K562 (cell line): Measurements from ENCODE around the gene LRRC71. TPM values are rescaled to one million over a fixed set of nuclear protein-coding genes. Genes with fewer than 3 reads are reported as not detected.
A peak's percentile ranks its signal among the peaks of the same experiment; 100 is the strongest.

Experiments
- ATF7 ChIP-seq: fragments of 450-650 bp; IDR thresholded peaks from 2 replicates; pipeline ENCODE4 v1.7.1; 2014; ENCODE audit warnings: mild to moderate bottlenecking, moderate library complexity
- GTF2F1 ChIP-seq: IDR thresholded peaks from 2 replicates; pipeline ENCODE4 v1.6.1; 2011; ENCODE audit warnings: low read depth, low read length, improper control_type of control experiment
- HDAC2 ChIP-seq: fragments of 450-650 bp; IDR thresholded peaks from 2 replicates; pipeline ENCODE4 v1.6.1; 2016; ENCODE audit warnings: mild to moderate bottlenecking
- MIER1 ChIP-seq: fragments of 450-650 bp; IDR thresholded peaks from 2 replicates; pipeline ENCODE4 v1.6.1; 2016; ENCODE audit warnings: antibody characterized with exemption, mild to moderate bottlenecking, low read depth
- NR2C1 ChIP-seq, 2 experiments: fragments of 450-650 bp; IDR thresholded peaks; 2 replicates each; pipeline ENCODE4 v1.6.1; 2017; ENCODE audit warnings: mild to moderate bottlenecking in 2 of 2, antibody characterized with exemption in 1 of 2, inconsistent platforms in 1 of 2, missing compliant biosample characterization in 1 of 2, missing genetic modification characterization in 1 of 2
- RB1 ChIP-seq: fragments of 450-650 bp; IDR thresholded peaks from 2 replicates; pipeline ENCODE4 v1.6.1; 2017; ENCODE audit warnings: low read depth, mild to moderate bottlenecking
- SMC3 ChIP-seq: conservative IDR thresholded peaks from 2 replicates; pipeline ENCODE4 v1.6.1; 2011; ENCODE audit warnings: low read depth, low read length, improper control_type of control experiment; ENCODE audit not compliant: insufficient read depth
- TCF7 ChIP-seq: sonication (generic); IDR thresholded peaks from 2 replicates; pipeline ENCODE4 v1.6.1; 2016; ENCODE audit warnings: antibody characterized with exemption, borderline replicate concordance
- THRAP3 ChIP-seq: fragments of 450-650 bp; IDR thresholded peaks from 2 replicates; pipeline ENCODE4 v1.6.1; 2016; ENCODE audit warnings: mild to moderate bottlenecking, inconsistent platforms, borderline replicate concordance
- ZNF24 ChIP-seq: fragments of 450-650 bp; IDR thresholded peaks from 2 replicates; pipeline ENCODE4 v1.6.1; 2016
- ZZZ3 ChIP-seq: fragments of 450-650 bp; IDR thresholded peaks from 2 replicates; pipeline ENCODE4 v1.6.1; 2016; ENCODE audit warnings: antibody characterized with exemption, mild to moderate bottlenecking, moderate library complexity
- polyA plus RNA-seq, 8 experiments: library from polyadenylated mRNA; depleted of rRNA in 4 of 8; stranded (reverse) in 5 of 8; unstranded in 3 of 8; fragments of >200 nt; fragmentation: Nextera tagmentation in 2 of 8; fragmentation: Illumina TruSeq in 1 of 8; extraction: Ambion mirVana in 2 of 8; extraction: Trizol in 1 of 8; gene quantifications; 2 replicates each; pipeline versions ENCODE4 v1.2.1 to v1.2.3, GENCODE V29; 2011 to 2014; ENCODE audit warnings: inconsistent platforms in 1 of 8, missing spikeins in 1 of 8
- total RNA-seq, 7 experiments: library from RNA; depleted of rRNA in 6 of 7; stranded (reverse); fragments of >200 nt in 6 of 7; fragmentation: Illumina TruSeq in 2 of 7; extraction: Trizol in 2 of 7; gene quantifications; 2 replicates each; pipeline versions ENCODE4 v1.2.1 to v1.2.3, GENCODE V29; 2011 to 2021; ENCODE audit warnings: low replicate concordance in 1 of 7
- TF ChIP-seq, protein P1 (sequence below), 2 experiments: fragments of 450-650 bp; formaldehyde crosslinking in 1 of 2; IDR thresholded peaks; 2 replicates each; pipeline versions ENCODE4 v1.4.0 to v1.6.1; 2014 to 2020; ENCODE audit warnings: mild to moderate bottlenecking in 2 of 2, borderline replicate concordance in 1 of 2, low read depth in 1 of 2
- TF ChIP-seq, protein P2 (sequence below): IDR thresholded peaks from 2 replicates; pipeline ENCODE4 v1.6.1; 2014; ENCODE audit warnings: antibody characterized with exemption
- TF ChIP-seq, protein P3 (sequence below), 2 experiments: fragments of 250-450 bp in 1 of 2; fragments of 450-650 bp in 1 of 2; sonication (Bioruptor Pico) in 1 of 2; IDR thresholded peaks; 2 replicates each; pipeline versions ENCODE4 v1.6.1 to v1.8.0; 2016 to 2021; ENCODE audit warnings: mild to moderate bottlenecking in 2 of 2, moderate library complexity in 2 of 2, missing compliant biosample characterization in 1 of 2, missing genetic modification characterization in 1 of 2
- TF ChIP-seq, protein P4 (sequence below), 2 experiments: fragments of 450-650 bp; IDR thresholded peaks; 2 replicates each; pipeline ENCODE4 v1.6.1; 2016

LRRC71 gene
- total and polyA plus RNA-seq, 9 of the 15 experiments (the other 6 are each of a cell fraction or from before 2014, with no cell fraction given) = 0.06 to 1.2 (median 0.51) TPM; not detected in 1

DNA sequence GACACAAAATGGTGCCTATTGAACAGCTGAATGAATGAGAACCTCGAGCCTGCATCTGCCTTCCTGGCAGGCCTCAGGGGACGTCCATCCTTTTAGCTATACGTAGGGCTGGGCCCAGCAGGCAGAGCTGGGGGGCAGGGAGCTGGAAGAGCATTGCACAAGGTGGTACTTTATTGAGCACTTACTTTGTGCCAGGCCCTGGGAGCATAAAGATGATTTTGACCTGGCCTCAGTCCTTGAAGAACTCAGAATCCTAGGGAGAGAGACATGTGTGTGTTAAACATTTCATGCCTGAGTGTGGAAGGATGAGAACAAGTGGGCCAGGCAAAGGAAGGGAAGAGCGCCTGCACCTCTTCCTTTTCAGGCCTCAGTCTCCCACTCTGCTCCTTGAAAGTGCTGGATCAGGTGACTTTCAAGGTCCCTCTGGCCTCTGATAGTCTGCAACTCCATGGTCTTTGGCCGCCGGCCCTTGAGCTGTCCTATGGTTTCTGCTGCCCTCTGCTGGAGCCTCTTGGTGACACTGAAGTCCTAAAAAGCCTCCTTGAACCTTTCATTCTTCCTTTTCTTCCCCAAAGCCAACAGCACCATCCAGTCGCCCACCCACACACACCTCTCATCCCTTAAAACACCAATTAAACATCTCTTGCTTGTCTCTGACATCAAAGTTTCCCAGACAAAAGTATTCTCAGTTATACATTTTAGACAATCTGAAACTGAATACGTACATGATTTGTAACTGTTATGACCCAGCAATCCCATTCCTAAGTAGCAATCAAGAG lies 30.4 kb upstream of the LRRC71 start (continued):
- TF ChIP-seq, protein P1, sequence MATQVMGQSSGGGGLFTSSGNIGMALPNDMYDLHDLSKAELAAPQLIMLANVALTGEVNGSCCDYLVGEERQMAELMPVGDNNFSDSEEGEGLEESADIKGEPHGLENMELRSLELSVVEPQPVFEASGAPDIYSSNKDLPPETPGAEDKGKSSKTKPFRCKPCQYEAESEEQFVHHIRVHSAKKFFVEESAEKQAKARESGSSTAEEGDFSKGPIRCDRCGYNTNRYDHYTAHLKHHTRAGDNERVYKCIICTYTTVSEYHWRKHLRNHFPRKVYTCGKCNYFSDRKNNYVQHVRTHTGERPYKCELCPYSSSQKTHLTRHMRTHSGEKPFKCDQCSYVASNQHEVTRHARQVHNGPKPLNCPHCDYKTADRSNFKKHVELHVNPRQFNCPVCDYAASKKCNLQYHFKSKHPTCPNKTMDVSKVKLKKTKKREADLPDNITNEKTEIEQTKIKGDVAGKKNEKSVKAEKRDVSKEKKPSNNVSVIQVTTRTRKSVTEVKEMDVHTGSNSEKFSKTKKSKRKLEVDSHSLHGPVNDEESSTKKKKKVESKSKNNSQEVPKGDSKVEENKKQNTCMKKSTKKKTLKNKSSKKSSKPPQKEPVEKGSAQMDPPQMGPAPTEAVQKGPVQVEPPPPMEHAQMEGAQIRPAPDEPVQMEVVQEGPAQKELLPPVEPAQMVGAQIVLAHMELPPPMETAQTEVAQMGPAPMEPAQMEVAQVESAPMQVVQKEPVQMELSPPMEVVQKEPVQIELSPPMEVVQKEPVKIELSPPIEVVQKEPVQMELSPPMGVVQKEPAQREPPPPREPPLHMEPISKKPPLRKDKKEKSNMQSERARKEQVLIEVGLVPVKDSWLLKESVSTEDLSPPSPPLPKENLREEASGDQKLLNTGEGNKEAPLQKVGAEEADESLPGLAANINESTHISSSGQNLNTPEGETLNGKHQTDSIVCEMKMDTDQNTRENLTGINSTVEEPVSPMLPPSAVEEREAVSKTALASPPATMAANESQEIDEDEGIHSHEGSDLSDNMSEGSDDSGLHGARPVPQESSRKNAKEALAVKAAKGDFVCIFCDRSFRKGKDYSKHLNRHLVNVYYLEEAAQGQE (IDR thresholded peaks at IDR 0.05; ENCODE audit: borderline replicate concordance) = peak; percentile 93
- TF ChIP-seq, protein P1 (CRISPR knock-in tag; IDR thresholded peaks at IDR 0.05; ENCODE audit: low read depth) = no peak
- TF ChIP-seq, protein P2, sequence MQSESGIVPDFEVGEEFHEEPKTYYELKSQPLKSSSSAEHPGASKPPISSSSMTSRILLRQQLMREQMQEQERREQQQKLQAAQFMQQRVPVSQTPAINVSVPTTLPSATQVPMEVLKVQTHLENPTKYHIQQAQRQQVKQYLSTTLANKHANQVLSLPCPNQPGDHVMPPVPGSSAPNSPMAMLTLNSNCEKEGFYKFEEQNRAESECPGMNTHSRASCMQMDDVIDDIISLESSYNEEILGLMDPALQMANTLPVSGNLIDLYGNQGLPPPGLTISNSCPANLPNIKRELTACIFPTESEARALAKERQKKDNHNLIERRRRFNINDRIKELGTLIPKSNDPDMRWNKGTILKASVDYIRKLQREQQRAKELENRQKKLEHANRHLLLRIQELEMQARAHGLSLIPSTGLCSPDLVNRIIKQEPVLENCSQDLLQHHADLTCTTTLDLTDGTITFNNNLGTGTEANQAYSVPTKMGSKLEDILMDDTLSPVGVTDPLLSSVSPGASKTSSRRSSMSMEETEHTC = peak; percentile 79; the same call in 1 of the 2 replicates
- peak; percentile 89 for TF ChIP-seq RB1
- 0 out of 2 replicates have a peak, but pooled peaks have one; percentile 83 for TF ChIP-seq THRAP3
- TF ChIP-seq, protein P3, sequence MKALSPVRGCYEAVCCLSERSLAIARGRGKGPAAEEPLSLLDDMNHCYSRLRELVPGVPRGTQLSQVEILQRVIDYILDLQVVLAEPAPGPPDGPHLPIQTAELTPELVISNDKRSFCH (CRISPR knock-in tag; IDR thresholded peaks at IDR 0.05) = no peak
- TF ChIP-seq, protein P3 (tag; IDR thresholded peaks at IDR 0.05) = peak; percentile 40; the same call in 1 of the 2 replicates
- TF ChIP-seq MIER1 = no peak
- TF ChIP-seq, protein P4, sequence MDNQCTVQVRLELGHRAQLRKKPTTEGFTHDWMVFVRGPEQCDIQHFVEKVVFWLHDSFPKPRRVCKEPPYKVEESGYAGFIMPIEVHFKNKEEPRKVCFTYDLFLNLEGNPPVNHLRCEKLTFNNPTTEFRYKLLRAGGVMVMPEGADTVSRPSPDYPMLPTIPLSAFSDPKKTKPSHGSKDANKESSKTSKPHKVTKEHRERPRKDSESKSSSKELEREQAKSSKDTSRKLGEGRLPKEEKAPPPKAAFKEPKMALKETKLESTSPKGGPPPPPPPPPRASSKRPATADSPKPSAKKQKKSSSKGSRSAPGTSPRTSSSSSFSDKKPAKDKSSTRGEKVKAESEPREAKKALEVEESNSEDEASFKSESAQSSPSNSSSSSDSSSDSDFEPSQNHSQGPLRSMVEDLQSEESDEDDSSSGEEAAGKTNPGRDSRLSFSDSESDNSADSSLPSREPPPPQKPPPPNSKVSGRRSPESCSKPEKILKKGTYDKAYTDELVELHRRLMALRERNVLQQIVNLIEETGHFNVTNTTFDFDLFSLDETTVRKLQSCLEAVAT (IDR thresholded peaks at IDR 0.05) = 0 out of 4 replicates have a peak, but pooled peaks of 1 of the 2 experiments have one; percentile 51
- 0 out of 2 replicates have a peak, but pooled peaks have one; percentile 40 for TF ChIP-seq ATF7
- TF ChIP-seq ZNF24 = peak; percentile 54; the same call in 1 of the 2 replicates
- TF ChIP-seq ZZZ3 = no peak
- TF ChIP-seq SMC3 = peak; percentile 94
- TF ChIP-seq HDAC2 = no peak
- 0 out of 2 replicates have a peak, but pooled peaks have one; percentile 13 for TF ChIP-seq NR2C1 (IDR thresholded peaks at IDR 0.05)
- TF ChIP-seq NR2C1 (tag; IDR thresholded peaks at IDR 0.05) = no peak
- no peak for TF ChIP-seq TCF7
- TF ChIP-seq GTF2F1 = no peak
